ENCODE measurements around the gene CGB1. TPM values are rescaled to one million over a fixed set of nuclear protein-coding genes. Genes with fewer than 3 reads are reported as not detected.

The CGB1 gene
- total and polyA plus RNA-seq, 2 of the 8 experiments (the other 6 are each of a cell fraction or from before 2014, with no cell fraction given), result not detected

DNA sequence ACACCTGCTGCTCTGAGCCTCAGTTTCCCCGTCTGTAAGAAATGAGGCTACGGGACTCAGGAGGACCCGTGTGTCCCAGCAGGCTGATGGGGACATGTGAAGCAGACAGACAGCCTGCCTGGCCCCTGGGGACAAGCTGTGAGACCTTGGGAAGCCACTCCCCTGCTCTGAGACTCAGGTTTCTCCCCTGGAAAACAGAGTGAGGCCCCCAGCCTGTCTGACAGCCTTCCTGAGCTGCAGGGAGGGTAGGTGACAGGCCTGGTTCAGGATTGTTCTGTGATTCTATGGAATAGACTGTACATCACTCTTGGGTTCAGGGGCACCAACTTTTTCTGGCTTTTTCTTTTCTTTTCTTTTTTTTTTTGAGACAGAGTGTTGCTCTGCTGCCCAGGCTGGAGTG, 30.9 kb upstream of the CGB1 start:
- Histone ChIP-seq H3K27ac (ENCODE audit: low read depth, low read length) (no peak overlapping the region), H3K79me2 (ENCODE audit: control insufficient read depth in 1 of 2, insufficient read depth in 2 of 2, low read length in 2 of 2) (no peaks in the 10 kb centered on the region), H3K9me3 (ENCODE audit: insufficient read depth in 2 of 2, low read depth in 1 of 2, low read length in 1 of 2) (peaks cover 0 to 5% of the 10 kb centered on the region in 2 experiments; a peak in 1 of 4 replicates), H4K20me1 (replicated peaks in 1 of 2; ENCODE audit: control insufficient read depth in 1 of 2, insufficient read depth in 2 of 2, low read length in 2 of 2) (no peaks in the 10 kb centered on the region), H3K79me1 (ENCODE audit: low read depth, low read length) (no peaks in the 10 kb centered on the region), H3K36me3 (ENCODE audit: control insufficient read depth in 2 of 4, insufficient read depth in 4 of 4, low read length in 3 of 4) (peaks cover 0 to 4% (median 0%) of the 10 kb centered on the region in 4 experiments; a peak in 1 of 8 replicates), H2BK120ac (replicated peaks; ENCODE audit: low read depth, low read length) (no peak overlapping the region), H2BK12ac (ENCODE audit: low read depth, low read length) (no peak overlapping the region), H2AFZ (ENCODE audit: low read length) (no peak overlapping the region), H2BK20ac (ENCODE audit: low read length) (no peak overlapping the region), H2BK15ac (ENCODE audit: low read length) (no peak overlapping the region), H2AK5ac (ENCODE audit: low read depth, low read length) (no peak overlapping the region), H3K9ac (replicated peaks in 1 of 4; ENCODE audit: extremely low read depth in 1 of 4, low read depth in 3 of 4, low read length in 3 of 4) (no peak overlapping the region), H4K91ac (replicated peaks; ENCODE audit: insufficient read length, low read length) (no peak overlapping the region), H3K14ac (ENCODE audit: insufficient read length) (no peak overlapping the region), H3K18ac (ENCODE audit: extremely low read depth, low read length) (no peak overlapping the region), H4K5ac (ENCODE audit: insufficient read length, low read depth, low read length) (no peak overlapping the region), H3K4me1 (replicated peaks in 1 of 4; ENCODE audit: control insufficient read depth in 3 of 4, insufficient read depth in 4 of 4, low read length in 3 of 4) (peaks cover 0 to 24% (median 17%) of the 10 kb centered on the region in 4 experiments; a peak in 6 of 7 replicates), H4K8ac (ENCODE audit: extremely low read depth, insufficient read depth, low read length) (no peak overlapping the region), H3K4ac (replicated peaks; ENCODE audit: insufficient read length, low read depth, low read length) (no peak overlapping the region), H3K4me2 (ENCODE audit: insufficient read depth in 1 of 2, low read depth in 2 of 2, low read length in 2 of 2) (no peak overlapping the region), H3K23ac (ENCODE audit: insufficient read length) (no peak overlapping the region), H3K27me3 (replicated peaks in 1 of 4; ENCODE audit: control insufficient read depth in 3 of 4, extremely low read depth in 1 of 4, insufficient read depth in 3 of 4, low read length in 3 of 4) (peaks cover 16 to 66% (median 57%) of the 10 kb centered on the region in 4 experiments), H2BK5ac (ENCODE audit: low read depth, low read length) (no peak overlapping the region), H3K56ac (replicated peaks; ENCODE audit: insufficient read length, low read depth, low read length) (no peak overlapping the region), H3K23me2 (ENCODE audit: low read depth, low read length) (peaks cover 8% of the 10 kb centered on the region), H3K4me3 (ENCODE audit: extremely low read depth in 1 of 4, insufficient read depth in 2 of 4, low read depth in 3 of 4, low read length in 4 of 4) (no peak overlapping the region)
- 88% methylated on average over 3 of the region's 3 CpGs; no CpG with 5 or more reads in 1 of the 2 experiments for WGBS, 2 experiments (ENCODE audit: extremely low coverage in 1 of 2, insufficient coverage in 1 of 2, insufficient read length in 1 of 2, insufficient replicate concordance in 2 of 2, low coverage in 1 of 2, low lambda C conversion rate in 2 of 2, missing lambda C conversion rate in 1 of 2)
- TF ChIP-seq SP4 (IDR thresholded peaks at IDR 0.05; ENCODE audit: low read length) (no peak), MAFK (IDR thresholded peaks at IDR 0.05; ENCODE audit: low read depth, low read length) (no peak), CHD2 (IDR thresholded peaks at IDR 0.05; ENCODE audit: low read length) (no peak), BCL11A (IDR thresholded peaks at IDR 0.05; ENCODE audit: low read depth in 2 of 2, low read length in 2 of 2) (no peak), SP1 (IDR thresholded peaks at IDR 0.05; ENCODE audit: low read depth, low read length) (no peak), KDM4A (IDR thresholded peaks at IDR 0.05; ENCODE audit: low read depth, low read length, severe bottlenecking) (no peak), CREB1 (IDR thresholded peaks at IDR 0.05) (no peak), CEBPB (IDR thresholded peaks at IDR 0.05; ENCODE audit: low read depth, low read length) (no peak), EZH2 (IDR thresholded peaks at IDR 0.05; ENCODE audit: low read depth, low read length, severe bottlenecking) (no peak), RAD21 (IDR thresholded peaks at IDR 0.05 in 1 of 2, conservative IDR thresholded peaks at IDR 0.05 in 1 of 2; ENCODE audit: low read depth in 2 of 2, low read length in 2 of 2) (no peak)
- TF ChIP-seq, protein P1, sequence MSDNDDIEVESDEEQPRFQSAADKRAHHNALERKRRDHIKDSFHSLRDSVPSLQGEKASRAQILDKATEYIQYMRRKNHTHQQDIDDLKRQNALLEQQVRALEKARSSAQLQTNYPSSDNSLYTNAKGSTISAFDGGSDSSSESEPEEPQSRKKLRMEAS (IDR thresholded peaks at IDR 0.05), result no peak
- ChIA-PET CTCF (ENCODE audit: partially characterized antibody) (interaction anchor here (1.3 to 1.5 kb wide), 2 partner anchors 70 to 158 kb away, joined by 3 to 5 read pairs; no protein-coding TSS in a partner anchor), POLR2A (ENCODE audit: partially characterized antibody) (interaction anchor here (1.4 kb wide), 1 partner anchor 10 kb away, joined by 4 read pairs; the partner anchor contains the start of gene CGB7)
- DNase-seq (ENCODE audit: low read depth in 1 of 2, low spot score in 2 of 2), result no peak
- FAIRE-seq, result no peak

Data from H1 (cell line).